ENCODE results near the gene NCL.
"Not testable (repeated sequence)": the region's sequence is repeated elsewhere in the genome, so short reads cannot be mapped to it uniquely, and the experiment has no call there.

NCL gene

GRCh38 chr2:231467613-231468530 is 3.6 kb upstream of the NCL start:
- DNase-seq: no peak

GRCh38 chr2:231467016-231467545 is 2.8 kb upstream of the NCL start:
- DNase-seq: no peak

- peak; percentile 89 to 99 (median 96) for DNase-seq
Measured at GRCh38 chr2:231464576-231465540, 574 bp upstream of the NCL start.

GRCh38 chr2:231462729-231463465 is 1.4 kb downstream of the NCL start:
- no peak for DNase-seq

GRCh38 chr2:231461516-231461971 is 2.7 kb downstream of the NCL start:
- no peak for DNase-seq

- not testable (repeated sequence) for DNase-seq
Measured at GRCh38 chr2:231460841-231461240, 3.4 kb downstream of the NCL start.

- DNase-seq: no peak
Measured at GRCh38 chr2:231460073-231460835, 4.0 kb downstream of the NCL start.

- DNase-seq: no peak
Measured at GRCh38 chr2:231458368-231458767, 5.9 kb downstream of the NCL start.

GRCh38 chr2:231457101-231457500 is 7.2 kb downstream of the NCL start:
- DNase-seq: no peak

- no peak for DNase-seq
Measured at GRCh38 chr2:231456295-231457004, 7.8 kb downstream of the NCL start.

GRCh38 chr2:231455890-231456289 is 8.4 kb downstream of the NCL start:
- DNase-seq: no peak

GRCh38 chr2:231455222-231455621 is 9.1 kb downstream of the NCL start:
- DNase-seq: no peak

- no peak for DNase-seq
Measured at GRCh38 chr2:231454361-231454791, 9.9 kb downstream of the NCL start.

- no peak for DNase-seq
Measured at GRCh38 chr2:231452799-231453508, 11.3 kb downstream of the NCL start.

- no peak for DNase-seq
Measured at GRCh38 chr2:231450548-231450989, 13.7 kb downstream of the NCL start.

GRCh38 chr2:231449503-231450054 is 14.7 kb downstream of the NCL start:
- no peak for DNase-seq

- DNase-seq: no peak
Measured at GRCh38 chr2:231436957-231437356, 27.3 kb downstream of the NCL start.

- DNase-seq: no peak
Measured at GRCh38 chr2:231433990-231434389, 30.3 kb downstream of the NCL start.

- no peak for DNase-seq
Measured at GRCh38 chr2:231431606-231432005, 32.7 kb downstream of the NCL start.

All from C1 segment of cervical spinal cord (tissue), 14 donors.